Subcutaneous adipose tissue (tissue), 4 donors: ENCODE data around the gene TNK2. TPM values are rescaled to one million over a fixed set of nuclear protein-coding genes. Genes with fewer than 3 reads are reported as not detected.

Experiments
- total RNA-seq, 4 donors: library from RNA; depleted of rRNA; stranded (reverse); fragments of >200 nt; gene quantifications; one replicate each; pipeline ENCODE4 v1.1.0, GENCODE V29; 2016
- TF ChIP-seq, protein P1 (sequence below): fragments of 450-650 bp; IDR thresholded peaks from one replicate; pipeline ENCODE4 v1.5.1; 2016; ENCODE audit warnings: low read depth, mild to moderate bottlenecking, control low read depth, antibody characterized with exemption, moderate library complexity

Gene TNK2
- total RNA-seq, 4 donors from 2014 or later: 9.9 to 78.2 (median 16.8) TPM

DNA sequence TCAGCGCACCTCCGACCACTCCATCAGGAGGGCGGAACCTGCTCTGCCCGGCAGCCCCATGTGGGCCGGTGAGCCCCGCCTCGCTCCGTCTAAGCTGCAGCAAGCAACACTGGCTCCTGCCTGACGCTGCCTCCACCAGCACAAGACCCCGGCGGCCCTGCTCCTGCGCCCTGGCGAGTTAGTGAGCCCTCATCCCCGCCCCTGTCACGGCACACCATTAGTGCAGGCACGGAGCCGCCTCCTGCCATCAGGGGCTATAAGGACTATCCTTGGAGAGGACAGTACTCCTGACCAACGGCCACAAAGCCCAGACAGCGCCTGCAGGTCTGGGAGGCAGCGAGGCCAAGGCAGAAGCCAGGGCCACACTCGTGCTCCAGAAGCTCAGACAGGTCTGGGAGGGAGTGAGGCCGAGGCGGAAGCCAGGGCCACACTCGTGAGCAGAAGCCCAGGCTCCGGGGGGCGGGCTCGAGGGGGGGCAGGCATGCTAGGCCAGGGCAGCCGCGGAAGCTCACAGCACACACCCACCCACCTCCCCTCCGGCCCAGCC, 39.4 kb downstream of the TNK2 start:
- TF ChIP-seq, protein P1, sequence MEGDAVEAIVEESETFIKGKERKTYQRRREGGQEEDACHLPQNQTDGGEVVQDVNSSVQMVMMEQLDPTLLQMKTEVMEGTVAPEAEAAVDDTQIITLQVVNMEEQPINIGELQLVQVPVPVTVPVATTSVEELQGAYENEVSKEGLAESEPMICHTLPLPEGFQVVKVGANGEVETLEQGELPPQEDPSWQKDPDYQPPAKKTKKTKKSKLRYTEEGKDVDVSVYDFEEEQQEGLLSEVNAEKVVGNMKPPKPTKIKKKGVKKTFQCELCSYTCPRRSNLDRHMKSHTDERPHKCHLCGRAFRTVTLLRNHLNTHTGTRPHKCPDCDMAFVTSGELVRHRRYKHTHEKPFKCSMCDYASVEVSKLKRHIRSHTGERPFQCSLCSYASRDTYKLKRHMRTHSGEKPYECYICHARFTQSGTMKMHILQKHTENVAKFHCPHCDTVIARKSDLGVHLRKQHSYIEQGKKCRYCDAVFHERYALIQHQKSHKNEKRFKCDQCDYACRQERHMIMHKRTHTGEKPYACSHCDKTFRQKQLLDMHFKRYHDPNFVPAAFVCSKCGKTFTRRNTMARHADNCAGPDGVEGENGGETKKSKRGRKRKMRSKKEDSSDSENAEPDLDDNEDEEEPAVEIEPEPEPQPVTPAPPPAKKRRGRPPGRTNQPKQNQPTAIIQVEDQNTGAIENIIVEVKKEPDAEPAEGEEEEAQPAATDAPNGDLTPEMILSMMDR: no peak

GRCh38 chr3:195868336-195868865, 40.0 kb downstream of the TNK2 start:
- TF ChIP-seq, protein P1: no peak

DNA sequence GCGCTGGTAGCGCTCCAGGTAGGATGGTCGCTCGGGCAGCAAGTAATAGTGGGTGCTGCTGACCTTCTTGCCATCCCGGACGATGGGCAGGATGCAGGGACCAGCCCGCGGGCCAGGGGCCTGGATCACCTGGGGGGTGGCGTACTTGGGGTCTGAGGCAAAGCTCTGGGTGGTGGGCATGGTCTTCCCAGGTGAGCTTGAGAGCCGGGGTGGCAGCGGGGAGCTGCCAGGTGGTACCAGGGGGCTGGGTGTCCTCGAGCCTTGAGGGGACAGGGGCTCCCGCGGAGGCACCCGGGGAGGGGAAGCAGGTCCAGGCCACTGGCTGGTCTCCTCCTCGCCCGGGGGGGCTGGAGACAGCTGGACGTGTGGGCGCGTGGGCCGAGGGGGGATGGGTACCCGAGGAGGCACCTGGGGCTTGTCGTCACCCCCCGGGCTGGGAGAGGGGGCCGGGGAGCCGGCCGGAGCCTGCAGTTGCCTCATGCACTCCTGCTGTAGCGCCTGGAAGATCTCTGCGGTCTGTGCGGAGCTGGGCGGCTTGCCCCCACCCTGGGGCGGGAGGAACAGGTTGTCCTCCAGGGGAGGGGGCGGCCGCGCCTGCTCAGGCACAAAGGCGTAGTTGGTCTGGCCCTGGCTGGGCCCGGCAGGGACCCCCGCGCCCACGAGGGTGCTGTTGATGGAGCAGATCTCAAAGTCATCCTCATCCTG, 40.6 kb downstream of the TNK2 start:
- TF ChIP-seq, protein P1: no peak

DNA sequence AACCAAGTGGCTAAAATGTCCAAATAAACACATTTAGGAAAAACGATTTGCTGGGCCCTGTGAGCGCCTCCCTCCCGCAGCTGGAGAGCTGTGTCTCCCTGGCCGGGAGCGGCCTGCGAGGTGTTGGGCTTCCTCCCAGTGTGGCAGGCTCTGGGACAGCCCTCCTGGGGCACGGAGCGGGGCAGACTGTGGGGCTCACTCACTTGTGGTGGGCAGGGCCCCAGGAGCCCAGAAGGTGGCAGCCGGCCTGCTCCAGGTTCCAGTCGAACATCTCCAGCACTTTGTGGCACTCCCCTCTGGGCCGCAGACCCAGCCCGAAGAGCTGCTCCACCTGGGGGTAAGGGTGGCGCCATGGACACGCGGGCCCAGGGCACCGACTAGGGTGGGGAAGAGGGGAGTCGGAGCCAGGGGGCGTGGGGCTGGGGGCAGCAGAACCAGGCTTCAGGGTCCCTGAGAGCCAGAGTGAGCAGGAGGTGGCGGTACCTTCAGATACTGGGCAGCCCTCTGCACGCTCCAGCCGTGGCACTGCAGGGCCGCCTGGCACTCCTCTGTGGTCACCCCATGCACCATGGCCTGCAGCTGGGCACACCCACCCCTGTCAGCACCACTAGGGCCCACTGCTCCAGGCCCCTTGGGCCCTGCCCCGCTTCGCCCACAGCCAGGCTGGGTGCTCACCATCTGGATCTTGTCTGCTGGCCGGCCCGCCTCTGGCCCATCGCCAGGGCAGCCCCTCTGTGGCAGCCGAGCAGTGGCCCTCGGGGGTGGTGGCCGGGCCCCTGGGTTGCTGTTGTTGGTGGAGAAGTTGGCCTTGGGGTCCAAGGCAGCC, 41.5 kb downstream of the TNK2 start:
- TF ChIP-seq, protein P1: no peak

DNA sequence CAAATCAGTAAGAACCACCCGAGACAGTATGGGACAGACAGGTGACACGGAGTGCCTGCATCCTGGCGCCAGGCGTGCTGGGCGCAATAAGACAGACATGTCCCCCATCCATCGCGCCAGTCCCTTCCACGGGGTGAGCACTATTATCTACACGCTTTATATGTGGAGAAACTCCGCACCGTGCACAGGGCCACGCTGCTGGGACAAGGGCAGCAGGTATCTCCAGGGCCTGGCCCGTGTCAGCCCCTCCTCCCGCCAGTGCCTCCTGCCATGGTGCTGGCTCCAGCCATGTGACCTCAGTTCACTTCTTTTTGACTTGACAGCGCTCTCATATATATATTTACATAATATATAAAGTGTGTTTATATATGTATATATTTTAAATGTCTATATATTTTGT, 42.6 kb downstream of the TNK2 start:
- TF ChIP-seq, protein P1: no peak

GRCh38 chr3:195863121-195864061, 45.0 kb downstream of the TNK2 start:
- TF ChIP-seq, protein P1: no peak
